Tibial artery (tissue), 4 donors: ENCODE data around the gene SLC12A3.
A peak's percentile ranks its signal among the peaks of the same experiment; 100 is the strongest.

Experiments used
- DNase-seq, 2 donors: peaks; one replicate each; pipeline ENCODE4 v3.0.0-alpha.2; 2019
- H3K27ac ChIP-seq, 2 donors: fragments of 200-600 bp; sonication (generic) in 1 of 2; 1 replicate in 1 of 2; 2 replicates in 1 of 2; pipeline ENCODE4 v1.5.1; 2018 to 2019; ENCODE audit warnings: mild to moderate bottlenecking in 1 of 2
- H3K27me3 ChIP-seq, 2 donors: fragments of 200-600 bp; sonication (generic) in 1 of 2; one replicate each; pipeline versions ENCODE4 v1.5.1 to v1.6.0; 2016 to 2019
- H3K36me3 ChIP-seq, 3 donors: fragments of 200-600 bp; sonication (generic) in 2 of 3; one replicate each; pipeline ENCODE4 v1.5.1; 2016 to 2019; ENCODE audit warnings: mild to moderate bottlenecking in 2 of 3
- H3K4me1 ChIP-seq, 4 donors: fragments of 200-600 bp; sonication (generic) in 2 of 4; 1 replicate in 3 of 4; 2 replicates in 1 of 4; pipeline ENCODE4 v1.5.1; 2016 to 2019
- H3K4me3 ChIP-seq, 2 donors: fragments of 200-600 bp; sonication (generic) in 1 of 2; 1 replicate in 1 of 2; 2 replicates in 1 of 2; pipeline ENCODE4 v1.5.1; 2018 to 2019; ENCODE audit warnings: mild to moderate bottlenecking in 2 of 2
- H3K9me3 ChIP-seq, 3 donors: fragments of 200-600 bp; sonication (generic) in 1 of 3; one replicate each; pipeline ENCODE4 v1.5.1; 2016 to 2019
- CTCF ChIP-seq, 2 experiments: fragments of 200-600 bp in 1 of 2; fragments of 450-650 bp in 1 of 2; IDR thresholded peaks; one replicate each; pipeline ENCODE4 v1.5.1; 2017 to 2019; ENCODE audit warnings: antibody characterized with exemption in 2 of 2, mild to moderate bottlenecking in 1 of 2, moderate library complexity in 1 of 2
- intact Hi-C: fragments of 100-400 bp; cut with DNase I; formaldehyde crosslinking; loops from one replicate; pipeline ENCODE4 v1.15.0; 2023; ENCODE audit warnings: low total_unique reads

SLC12A3 gene

GRCh38 chr16:56864960-56865359, at the start of gene SLC12A3:
SLC12A3 (plus strand) TSS chr16:56865207; CDS start chr16:56865236, 29 bp downstream.
- DNase-seq, result no peak
- intact Hi-C loops, result loop anchor here (5.0 kb wide), 2 partner anchors 72 to 182 kb away; no protein-coding TSS in a partner anchor
- H3K9me3 ChIP-seq, result no peaks in the 10 kb centered on the region
- no peak within 1 kb of the TSS for H3K27ac ChIP-seq
- H3K4me1 ChIP-seq, result peaks cover 0 to 4% (median 0%) of the 10 kb centered on the region in 4 donors
- TF ChIP-seq CTCF (IDR thresholded peaks at IDR 0.05), result no peak
- H3K4me3 ChIP-seq, result no peak within 1 kb of the TSS
- no peaks in the 10 kb centered on the region for H3K27me3 ChIP-seq
- H3K36me3 ChIP-seq, result no peaks in the 10 kb centered on the region

- peak in 1 of 2 donors; percentile 23 for DNase-seq
- intact Hi-C loops, result no loop called here
- peaks cover 0 to 6% (median 3%) of the 10 kb centered on the region in 4 donors for H3K4me1 ChIP-seq
- no peak overlapping the region for H3K27ac ChIP-seq
- no peak overlapping the region for H3K4me3 ChIP-seq
- peaks cover 0 to 22% (median 16%) of the 10 kb centered on the region in 3 donors for H3K36me3 ChIP-seq
- no peaks in the 10 kb centered on the region for H3K27me3 ChIP-seq
- no peaks in the 10 kb centered on the region for H3K9me3 ChIP-seq
- no peak for TF ChIP-seq CTCF (IDR thresholded peaks at IDR 0.05)
These were observed 49.3 kb upstream of the SLC12A3 start for GRCh38 chr16:56815721-56816120.

- peaks cover 0 to 6% (median 3%) of the 10 kb centered on the region in 4 donors for H3K4me1 ChIP-seq
- no peaks in the 10 kb centered on the region for H3K27me3 ChIP-seq
- H3K4me3 ChIP-seq, result no peak overlapping the region
- peaks cover 0 to 36% (median 30%) of the 10 kb centered on the region in 3 donors for H3K36me3 ChIP-seq
- intact Hi-C loops, result no loop called here
- H3K27ac ChIP-seq, result no peak overlapping the region
- H3K9me3 ChIP-seq, result no peaks in the 10 kb centered on the region
- no peak for DNase-seq
- no peak for TF ChIP-seq CTCF (IDR thresholded peaks at IDR 0.05)
These were observed 48.0 kb upstream of the SLC12A3 start for GRCh38 chr16:56817056-56817455.

- DNase-seq, result no peak
- no peak for TF ChIP-seq CTCF (IDR thresholded peaks at IDR 0.05)
- intact Hi-C loops, result no loop called here
- H3K27ac ChIP-seq, result no peak overlapping the region
- H3K27me3 ChIP-seq, result no peaks in the 10 kb centered on the region
- no peak overlapping the region for H3K4me3 ChIP-seq
- peaks cover 0 to 38% (median 36%) of the 10 kb centered on the region in 3 donors for H3K36me3 ChIP-seq
- H3K4me1 ChIP-seq, result peaks cover 0 to 6% (median 3%) of the 10 kb centered on the region in 4 donors
- no peaks in the 10 kb centered on the region for H3K9me3 ChIP-seq
These were observed 47.1 kb upstream of the SLC12A3 start for GRCh38 chr16:56817938-56818337.

GRCh38 chr16:56823081-56823733, 41.8 kb upstream of the SLC12A3 start:
- Histone ChIP-seq H3K27me3 (no peaks in the 10 kb centered on the region), H3K36me3 (peaks cover 9 to 65% (median 49%) of the 10 kb centered on the region in 3 donors), H3K9me3 (no peaks in the 10 kb centered on the region), H3K4me1 (no peaks in the 10 kb centered on the region), H3K27ac (no peak overlapping the region), H3K4me3 (no peak overlapping the region)
- no peak for DNase-seq
- intact Hi-C loops, result no loop called here
- TF ChIP-seq CTCF (IDR thresholded peaks at IDR 0.05), result no peak
